ENCODE results near the gene CFAP65.

The CFAP65 gene

DNA sequence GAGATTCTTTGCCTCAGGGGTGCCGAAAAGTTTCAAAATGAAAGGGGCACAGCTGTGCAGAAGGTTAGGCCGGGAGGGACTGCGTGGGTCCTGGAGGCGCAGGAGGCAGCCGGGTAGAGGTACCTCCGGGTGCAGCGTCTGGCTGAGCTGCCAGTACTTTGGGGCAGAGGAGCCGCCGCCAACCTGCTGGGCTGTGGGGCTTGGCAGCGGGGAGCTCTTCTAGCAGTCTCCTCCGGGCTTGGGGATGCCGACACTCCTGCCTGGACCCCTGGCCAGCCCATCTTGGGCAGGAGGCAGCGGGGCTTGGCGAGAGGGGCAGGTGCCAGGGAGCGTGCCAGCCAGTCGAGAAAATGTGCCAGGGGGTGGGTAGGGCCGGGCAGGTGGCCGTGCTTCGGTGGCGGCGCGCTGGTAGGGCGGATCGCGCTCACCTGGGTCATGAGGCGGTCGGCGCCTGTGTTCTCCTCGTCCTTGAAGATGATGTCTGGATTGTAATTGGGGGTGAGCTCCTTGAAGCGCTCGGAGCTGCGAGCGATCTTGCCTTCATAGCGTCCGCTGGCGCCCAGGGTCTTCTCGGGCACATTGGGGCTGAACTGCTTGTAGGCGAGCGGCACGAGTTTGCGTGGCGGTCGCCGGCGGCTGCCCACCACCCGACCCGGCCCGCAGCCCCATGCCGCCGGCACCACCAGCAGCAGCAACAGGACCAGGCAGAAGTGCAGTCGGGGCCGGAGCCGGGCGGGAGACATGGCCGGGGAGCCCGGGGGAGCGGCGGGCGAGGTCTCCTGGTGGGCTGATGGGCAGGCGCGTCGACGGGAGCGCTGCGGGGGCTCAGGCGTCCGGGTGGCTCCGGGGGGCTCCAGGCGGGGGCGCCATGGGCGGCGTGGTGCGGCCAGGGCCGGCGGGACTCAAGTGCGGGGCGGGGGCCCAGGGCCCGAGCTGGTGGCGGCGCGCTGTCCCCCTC lies 18.7 kb upstream of the CFAP65 start:
- no peak overlapping the region for H3K4me3 ChIP-seq (ENCODE audit: low read length)
- TF ChIP-seq, protein P1, sequence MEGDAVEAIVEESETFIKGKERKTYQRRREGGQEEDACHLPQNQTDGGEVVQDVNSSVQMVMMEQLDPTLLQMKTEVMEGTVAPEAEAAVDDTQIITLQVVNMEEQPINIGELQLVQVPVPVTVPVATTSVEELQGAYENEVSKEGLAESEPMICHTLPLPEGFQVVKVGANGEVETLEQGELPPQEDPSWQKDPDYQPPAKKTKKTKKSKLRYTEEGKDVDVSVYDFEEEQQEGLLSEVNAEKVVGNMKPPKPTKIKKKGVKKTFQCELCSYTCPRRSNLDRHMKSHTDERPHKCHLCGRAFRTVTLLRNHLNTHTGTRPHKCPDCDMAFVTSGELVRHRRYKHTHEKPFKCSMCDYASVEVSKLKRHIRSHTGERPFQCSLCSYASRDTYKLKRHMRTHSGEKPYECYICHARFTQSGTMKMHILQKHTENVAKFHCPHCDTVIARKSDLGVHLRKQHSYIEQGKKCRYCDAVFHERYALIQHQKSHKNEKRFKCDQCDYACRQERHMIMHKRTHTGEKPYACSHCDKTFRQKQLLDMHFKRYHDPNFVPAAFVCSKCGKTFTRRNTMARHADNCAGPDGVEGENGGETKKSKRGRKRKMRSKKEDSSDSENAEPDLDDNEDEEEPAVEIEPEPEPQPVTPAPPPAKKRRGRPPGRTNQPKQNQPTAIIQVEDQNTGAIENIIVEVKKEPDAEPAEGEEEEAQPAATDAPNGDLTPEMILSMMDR (IDR thresholded peaks at IDR 0.05; ENCODE audit: insufficient read depth, low read depth, low read length, missing control alignments) = no peak
- DNase-seq (ENCODE audit: low read depth) = no peak

- TF ChIP-seq, protein P1 (IDR thresholded peaks at IDR 0.05; ENCODE audit: insufficient read depth, low read depth, low read length, missing control alignments) = no peak
- H3K4me3 ChIP-seq (ENCODE audit: low read length) = no peak overlapping the region
These were observed 18.0 kb upstream of the CFAP65 start for GRCh38 chr2:219059375-219059724.

DNA sequence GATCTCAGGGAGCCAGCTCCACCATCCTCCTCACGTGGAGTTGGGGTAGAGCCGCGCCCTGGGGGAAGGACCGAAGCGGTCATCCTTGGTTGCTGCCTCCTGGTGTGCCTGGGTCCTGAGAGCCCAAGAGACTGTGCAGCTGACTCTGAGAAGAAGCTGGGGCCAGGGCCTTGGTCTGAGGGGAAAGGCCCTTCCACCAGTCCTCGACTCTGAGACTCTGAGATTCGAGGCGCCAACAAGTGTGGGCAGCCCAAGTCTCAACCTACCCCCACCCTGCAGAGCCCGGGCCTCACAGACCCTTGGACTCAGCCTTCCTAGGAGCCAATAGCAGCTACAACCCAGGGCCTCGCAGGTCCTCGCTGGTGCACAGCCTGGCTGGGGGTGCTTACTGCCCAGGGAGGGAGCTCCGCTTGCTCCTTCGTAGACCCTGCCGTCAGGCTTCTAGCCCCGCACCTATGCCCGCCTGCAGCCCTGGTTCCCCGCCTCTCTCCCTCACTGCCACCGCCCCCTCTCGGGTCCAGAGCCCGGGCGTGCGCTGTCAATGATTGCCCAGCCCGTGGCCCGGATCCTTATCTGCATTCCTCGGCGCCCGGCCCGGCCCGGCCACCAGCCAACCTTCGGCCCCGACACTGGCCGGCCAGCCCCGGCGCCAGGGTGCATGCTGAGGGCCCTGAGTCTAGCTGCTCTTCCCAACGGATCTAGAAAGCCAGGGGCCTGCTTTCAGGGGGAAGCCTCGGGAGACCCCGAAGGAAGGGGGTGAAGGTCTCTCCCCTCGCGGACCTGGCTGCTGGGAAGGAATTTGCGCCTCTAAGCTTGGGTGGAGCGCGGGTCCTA lies 17.4 kb upstream of the CFAP65 start:
- TF ChIP-seq, protein P1 (IDR thresholded peaks at IDR 0.05; ENCODE audit: insufficient read depth, low read depth, low read length, missing control alignments) = no peak
- DNase-seq (ENCODE audit: low read depth) = no peak
- H3K4me3 ChIP-seq (ENCODE audit: low read length) = no peak overlapping the region

More at GRCh38 chr2:219059375-219059724, 18.0 kb upstream of the CFAP65 start:
- no peak for DNase-seq (ENCODE audit: low read depth)

GRCh38 chr2:219057709-219058540 lies 16.6 kb upstream of the CFAP65 start:
- TF ChIP-seq, protein P1 (IDR thresholded peaks at IDR 0.05; ENCODE audit: insufficient read depth, low read depth, low read length, missing control alignments) = peak; percentile 74
- peak; percentile 64 for DNase-seq (ENCODE audit: low read depth)
- no peak overlapping the region for H3K4me3 ChIP-seq (ENCODE audit: low read length)

GRCh38 chr2:219056896-219057708 lies 15.8 kb upstream of the CFAP65 start:
- H3K4me3 ChIP-seq (ENCODE audit: low read length) = no peak overlapping the region
- no peak for DNase-seq (ENCODE audit: low read depth)
- TF ChIP-seq, protein P1 (IDR thresholded peaks at IDR 0.05; ENCODE audit: insufficient read depth, low read depth, low read length, missing control alignments) = no peak
